HG03066 (cell line): ENCODE results near the gene SH2D7.

ENCODE experiments used
- ATAC-seq: cut with Tn5 transposase; IDR thresholded peaks from one replicate; pipeline ENCODE4 v1.9.1; 2021; ENCODE audit warnings: low read depth; ENCODE audit not compliant: unreplicated experiment

SH2D7 gene

DNA sequence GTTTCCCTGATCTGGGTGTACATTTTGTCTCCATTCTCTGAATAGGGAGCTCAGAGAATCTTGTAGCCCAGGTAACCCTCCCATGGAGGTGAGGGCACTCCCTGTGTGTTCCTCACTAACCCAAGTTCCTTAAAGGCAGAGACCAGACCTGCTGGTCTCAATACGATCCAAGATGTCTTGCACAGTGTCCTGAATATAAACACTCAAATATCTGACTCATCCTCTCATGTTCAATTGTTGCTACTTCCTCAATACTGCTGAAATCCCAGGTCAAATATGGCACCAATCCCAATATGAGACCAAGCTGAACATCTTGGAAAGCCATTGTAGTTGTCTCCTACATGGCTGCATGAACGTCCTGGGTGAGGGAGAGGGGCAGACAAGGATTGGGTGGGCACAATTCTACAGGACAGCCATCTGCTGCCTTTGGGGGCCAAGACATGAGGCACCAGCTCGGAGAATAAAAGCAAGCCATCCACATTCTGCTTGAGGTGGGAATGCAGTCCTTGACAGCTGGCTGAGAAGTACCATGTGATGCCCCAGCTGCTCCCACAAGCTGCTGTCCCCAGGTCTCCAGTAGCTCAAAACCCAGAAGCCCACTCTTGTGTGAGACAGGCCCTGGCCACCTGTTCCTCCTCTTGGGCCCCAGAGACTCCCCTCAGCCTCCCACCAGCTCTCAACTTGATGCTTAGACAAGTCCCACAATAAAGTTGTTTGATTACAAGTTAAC, 33.1 kb upstream of the SH2D7 start:
- ATAC-seq: no peak

DNA sequence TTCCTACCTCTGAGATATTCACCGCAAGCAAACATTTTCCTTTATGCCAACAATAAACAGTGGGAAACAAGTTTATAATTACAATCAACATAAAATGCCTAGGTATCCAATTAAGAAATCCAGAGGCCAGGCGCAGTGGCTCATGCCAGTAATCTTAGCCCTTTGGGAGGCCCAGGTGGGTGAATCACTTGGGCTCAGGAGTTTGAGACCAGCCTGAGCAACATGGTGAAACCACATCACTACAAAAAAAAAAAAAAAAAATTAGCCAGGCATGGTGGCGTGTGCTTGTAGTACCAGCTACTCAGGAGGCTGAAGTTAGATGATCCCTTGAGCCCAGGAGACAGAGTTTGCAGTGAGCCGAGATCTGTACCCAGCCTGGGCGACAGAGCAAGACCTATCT, 32.1 kb upstream of the SH2D7 start:
- ATAC-seq: no peak

DNA sequence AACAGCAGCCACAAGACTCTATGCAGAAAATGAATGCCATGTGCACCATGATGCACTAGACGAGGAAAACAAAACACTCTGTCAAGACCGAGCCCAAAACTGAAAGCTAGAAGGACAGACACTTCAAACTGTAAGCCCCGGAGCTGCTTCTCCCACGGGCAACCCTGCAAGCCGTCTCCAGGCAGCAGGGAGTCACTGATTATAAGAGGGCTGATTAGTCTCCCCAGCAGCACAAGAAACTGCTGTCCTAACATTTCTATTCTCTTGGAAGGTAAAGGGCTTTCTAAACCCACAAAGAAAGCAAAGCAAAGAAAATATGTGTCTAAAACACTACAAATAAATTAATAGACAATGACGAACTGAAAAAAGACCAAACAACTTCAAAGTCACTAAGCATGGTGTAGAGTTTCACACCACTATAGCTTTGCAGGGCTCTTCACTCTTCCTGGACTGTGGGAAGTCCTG, 30.4 kb upstream of the SH2D7 start:
- ATAC-seq: no peak

DNA sequence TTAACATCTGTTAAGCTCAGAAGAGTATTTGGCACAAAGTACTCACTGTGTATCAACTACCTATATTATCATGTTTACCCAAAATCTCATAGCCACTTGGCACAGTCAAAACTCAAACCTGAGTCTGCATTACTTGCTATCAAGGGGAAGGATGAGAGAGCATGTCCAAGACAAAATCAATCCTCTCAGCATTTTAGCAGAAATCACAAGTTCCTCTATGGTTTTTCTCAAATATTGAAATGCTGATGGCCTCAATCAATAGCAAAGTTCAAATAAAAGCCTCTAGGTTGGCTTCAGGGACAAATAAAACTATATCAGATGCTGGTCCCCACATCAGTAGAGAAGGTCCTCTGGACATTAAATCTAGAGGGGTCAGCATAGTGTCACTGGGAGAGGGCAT, 29.1 kb upstream of the SH2D7 start:
- ATAC-seq: no peak

DNA sequence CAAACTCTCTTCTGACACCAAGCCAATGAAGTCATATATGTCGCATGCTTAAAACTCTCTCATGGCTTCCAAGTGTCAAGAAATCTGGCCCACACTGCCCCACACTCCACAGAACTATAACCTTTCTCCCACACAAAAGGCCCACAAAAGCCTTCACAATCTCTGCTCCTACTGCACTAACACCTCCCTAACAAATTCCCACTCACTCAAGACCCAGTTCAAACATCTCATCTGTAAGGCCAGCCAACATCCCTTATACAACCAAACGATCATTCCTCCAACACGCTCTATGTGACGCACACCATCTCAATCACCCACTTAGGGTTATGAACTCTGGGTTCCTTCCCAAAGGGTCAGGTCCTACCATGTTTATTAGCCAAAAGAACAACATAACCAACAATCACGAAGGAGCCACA, 28.4 kb upstream of the SH2D7 start:
- ATAC-seq: no peak

DNA sequence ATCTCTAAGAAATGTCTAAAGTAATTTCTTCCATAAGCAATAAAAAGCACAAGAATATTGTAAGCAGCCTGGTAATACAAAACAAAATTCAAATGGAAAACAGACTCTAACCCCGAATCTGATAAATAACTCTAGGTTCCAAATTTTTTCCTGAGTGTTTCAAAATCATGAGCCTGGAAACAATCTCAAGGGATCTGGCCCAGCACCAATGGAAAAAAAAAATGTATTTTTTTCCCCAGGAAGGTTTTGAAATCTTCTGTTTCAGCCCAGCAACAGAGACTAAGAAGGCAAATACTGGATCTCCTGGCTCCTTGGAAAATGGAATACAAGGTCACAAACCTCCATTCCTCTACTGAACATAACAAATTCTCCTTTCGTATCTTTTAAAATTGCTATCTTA, 27.8 kb upstream of the SH2D7 start:
- ATAC-seq: no peak

DNA sequence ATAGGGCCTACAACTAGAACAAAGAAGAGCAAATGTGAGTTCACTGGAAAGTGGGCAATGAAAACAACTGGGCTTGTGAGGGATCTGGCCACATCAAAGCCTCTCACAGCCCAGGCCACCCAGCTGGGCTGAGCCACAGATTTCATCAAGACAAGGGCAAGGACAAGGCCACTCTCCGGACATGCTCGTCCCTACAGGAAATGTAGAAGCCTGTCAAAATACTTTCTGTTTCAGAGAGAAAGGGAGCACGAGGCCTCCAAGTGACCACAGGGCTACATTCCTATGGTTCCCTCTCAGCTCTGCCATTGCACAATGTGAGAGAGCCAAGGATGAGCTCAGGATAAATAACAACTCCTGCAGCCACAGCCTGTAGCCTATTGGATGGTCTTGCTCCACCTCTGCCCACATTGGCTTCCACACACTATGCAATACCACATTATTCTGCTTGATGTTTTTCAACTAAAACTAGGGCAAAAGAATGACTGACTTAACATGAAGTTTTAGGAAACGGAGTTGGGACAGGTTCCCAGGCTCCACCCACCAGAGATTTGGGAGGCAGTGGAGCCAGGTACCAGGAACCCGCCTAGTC, 27.0 kb upstream of the SH2D7 start:
- ATAC-seq: no peak

DNA sequence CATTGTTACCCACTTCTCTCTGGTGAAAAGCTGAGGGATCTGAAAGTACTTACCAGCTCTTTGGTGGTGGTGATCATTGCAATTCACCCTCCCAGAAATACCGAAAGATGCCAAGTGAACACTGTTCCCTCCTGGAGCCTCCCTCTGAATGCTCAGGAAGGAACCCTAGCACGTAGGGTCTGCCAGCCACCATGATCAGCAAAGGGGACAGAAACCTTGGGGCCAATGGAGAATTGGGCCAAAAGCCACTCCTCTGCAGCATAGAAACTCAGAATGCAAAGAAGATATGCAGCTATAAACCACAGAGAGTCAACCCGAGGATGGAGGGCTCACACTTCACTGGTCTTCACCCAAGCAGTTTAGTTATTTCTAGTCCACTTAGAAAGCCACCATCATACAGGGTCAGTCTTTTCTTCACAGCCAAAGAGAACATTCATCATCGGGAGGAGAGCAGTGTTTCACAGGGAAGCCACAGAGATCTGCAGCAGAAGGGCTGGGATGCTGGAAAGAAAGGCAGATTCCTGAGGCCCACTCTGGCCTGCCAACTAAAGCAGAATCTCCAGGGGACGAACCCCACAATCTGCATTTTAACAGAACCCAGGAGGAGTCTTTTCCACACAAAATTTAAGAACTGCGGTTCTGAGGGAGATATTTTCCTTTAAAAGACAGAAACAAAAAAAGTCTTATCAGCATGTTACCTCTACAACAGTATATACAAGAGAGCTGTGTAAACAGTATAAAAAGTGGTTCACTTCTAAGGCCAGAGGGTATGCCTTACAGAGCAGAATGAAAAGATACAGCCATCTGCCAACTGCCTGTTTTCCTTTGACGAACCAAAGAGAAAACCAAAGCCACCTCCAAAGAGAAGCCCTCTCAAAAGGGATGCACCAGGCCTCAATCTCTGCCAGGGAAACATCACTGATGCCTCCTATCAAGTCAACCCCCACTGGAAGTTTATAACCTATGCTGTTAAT, 26.1 kb upstream of the SH2D7 start:
- ATAC-seq: peak; percentile 62

DNA sequence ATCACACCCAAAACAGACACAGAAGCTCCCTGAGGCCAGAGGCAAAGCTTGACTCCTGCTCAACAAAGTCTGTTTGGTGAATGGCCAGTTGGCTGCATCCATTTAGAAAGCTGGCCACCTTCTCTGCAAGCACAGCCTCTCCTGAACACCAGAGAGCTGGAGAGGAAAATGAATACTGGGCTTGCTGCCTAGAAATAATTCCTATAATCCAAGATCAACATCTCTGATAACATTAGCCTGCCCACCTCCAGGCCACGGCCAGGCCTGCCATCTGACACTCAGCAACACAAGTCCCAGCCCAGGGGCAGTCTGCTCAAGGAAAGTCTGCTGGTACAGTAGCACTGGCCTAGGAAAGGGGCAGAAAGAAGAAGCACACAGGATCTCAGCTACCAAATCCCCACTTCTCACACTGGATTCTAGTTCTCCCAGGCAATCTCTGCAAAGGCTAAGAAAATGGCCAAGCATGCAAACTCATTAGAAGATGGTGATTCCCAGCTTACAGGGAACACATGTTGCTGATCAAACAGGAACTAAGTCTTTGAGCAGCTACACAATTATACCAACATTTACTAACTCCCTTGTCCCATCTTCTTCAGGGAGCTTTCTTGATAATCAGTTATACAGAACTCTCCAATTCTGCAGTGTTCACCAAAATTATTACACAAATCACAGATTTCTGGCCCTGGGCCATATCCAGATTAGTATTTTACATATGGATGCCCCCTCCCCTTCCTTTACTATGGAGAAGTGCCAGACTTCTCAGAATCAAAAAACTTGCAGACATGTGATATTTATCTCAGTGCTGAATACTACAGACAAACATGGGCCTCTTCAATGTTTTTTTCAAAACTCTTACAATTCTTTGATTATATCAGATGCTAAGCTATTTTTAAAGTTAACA, 24.8 kb upstream of the SH2D7 start:
- ATAC-seq: no peak

DNA sequence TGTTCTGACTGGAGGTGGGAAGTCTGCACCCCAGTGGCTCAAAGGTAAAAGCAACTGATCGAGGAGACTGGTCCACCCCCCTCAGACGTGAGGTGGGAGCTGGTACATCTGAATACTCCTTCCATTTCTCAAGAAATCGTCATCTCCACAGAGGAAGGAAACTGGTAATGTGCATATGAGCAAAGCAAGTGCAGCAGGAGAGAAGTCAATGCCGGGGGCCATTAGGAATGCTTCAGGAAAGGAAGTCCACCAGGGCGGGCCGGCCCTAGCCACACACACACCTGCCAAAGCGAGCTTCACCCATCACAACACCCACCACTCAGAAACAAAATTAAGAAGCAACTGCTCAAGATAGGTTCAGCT, 23.3 kb upstream of the SH2D7 start:
- ATAC-seq: no peak

DNA sequence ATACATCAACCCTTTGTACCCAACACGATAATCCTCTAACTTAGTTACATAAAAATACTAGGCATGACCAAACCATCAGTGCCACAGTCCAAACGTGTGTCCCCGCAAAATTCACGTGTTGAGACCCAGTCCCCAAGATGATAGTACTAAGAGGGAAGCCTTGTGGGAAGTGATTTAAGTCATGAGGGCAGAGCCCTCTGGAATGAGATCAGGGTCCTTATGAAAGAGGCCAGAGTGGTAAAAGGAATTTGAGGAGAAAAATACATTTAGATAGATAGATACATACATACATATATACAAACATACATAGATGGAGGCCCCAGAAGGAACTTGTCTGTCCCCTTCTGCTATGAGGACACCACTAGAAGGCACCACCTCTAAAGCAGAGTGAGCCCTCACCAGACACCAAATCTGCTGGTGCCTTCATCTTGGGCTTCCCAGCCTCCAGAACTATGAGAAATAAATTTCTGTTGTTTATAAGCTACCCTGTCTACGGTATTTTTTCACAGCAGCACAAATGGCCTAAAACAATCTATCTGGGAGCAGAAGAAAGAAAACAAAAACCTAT, 22.8 kb upstream of the SH2D7 start:
- ATAC-seq: no peak

DNA sequence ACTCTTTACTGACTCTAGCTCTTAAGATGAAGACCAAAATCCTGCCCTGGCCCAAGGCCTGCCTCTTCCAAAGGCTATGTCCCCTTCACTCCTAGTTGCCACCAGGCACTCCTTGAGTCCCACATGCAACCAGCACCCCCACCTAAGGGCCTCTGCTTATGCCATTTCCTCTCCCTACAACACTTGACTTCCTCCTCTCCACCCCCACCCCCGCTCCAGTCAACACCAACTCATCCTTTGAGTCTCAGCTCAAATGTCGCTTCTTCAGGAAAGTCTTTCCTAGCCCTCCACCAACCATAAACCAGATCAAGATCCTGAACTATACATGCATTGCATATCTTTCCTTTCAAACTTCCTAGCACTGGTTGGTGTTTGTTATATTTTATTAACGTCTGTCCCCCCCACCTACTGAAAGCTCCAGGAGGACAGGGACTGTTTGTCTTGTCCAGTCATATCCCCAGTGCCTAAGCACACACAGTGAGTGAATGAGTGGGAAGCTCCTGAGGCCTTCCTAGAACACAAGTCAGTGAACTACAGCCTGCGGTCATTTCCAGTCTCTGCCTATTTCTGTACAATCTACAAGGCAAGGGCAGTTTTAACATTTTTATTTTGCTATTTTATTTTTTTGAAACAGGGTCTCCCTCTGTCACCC, 22.2 kb upstream of the SH2D7 start:
- no peak for ATAC-seq

DNA sequence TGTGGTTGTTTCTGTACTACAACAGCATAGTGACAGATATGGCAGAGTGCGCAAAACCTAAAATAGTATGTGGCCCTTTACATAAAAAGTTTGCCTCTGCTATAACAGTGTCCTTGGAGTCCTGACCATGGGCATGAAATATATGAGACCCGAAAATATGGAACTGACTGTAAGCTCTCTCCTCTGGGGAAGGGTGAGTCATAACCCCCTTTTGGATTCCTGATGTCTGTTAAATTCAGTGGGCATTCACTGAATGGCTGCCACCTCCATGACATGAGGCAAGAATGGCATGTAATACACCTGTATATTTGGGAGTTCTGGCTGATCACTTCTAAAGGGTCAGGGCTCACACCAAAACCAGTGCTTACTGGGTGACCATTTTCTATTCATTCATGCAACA, 21.0 kb upstream of the SH2D7 start:
- no peak for ATAC-seq

DNA sequence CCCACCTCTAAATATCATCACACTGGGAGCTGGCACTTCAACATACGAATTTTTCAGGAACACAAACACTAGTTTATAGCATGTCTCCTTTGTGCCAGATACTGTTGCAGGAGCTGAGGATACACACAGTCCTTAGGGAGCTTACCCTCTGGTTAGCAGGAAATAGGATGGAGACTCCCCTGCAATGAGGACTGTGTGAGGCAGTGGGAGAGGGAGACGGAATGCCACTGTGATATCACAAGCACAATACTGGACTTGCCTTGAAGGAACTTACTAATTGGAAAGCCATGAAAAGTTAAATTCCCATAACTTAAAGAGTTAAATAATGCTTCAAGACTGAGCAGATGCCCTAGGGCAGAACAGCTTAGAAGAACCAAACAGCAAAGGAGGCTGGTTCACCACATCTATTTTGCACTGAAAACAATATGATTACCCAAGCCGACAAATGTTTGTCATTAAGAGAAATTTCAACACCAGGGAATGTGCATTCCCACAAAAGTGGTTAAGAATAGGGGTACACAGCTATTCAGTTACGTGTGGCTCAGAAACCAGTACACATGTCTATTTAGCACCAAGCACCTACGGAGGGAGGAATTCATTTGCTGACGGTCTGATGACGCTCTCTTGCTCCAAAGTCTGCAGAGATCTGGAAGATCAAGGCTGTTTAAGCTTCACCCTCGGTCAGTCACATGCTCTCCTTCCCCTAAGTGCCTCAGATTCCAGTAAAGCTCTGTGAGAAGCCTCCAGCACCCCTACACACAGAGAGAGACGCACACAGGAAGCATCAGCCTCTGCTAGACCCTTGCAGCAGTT, 20.1 kb upstream of the SH2D7 start:
- ATAC-seq: no peak

DNA sequence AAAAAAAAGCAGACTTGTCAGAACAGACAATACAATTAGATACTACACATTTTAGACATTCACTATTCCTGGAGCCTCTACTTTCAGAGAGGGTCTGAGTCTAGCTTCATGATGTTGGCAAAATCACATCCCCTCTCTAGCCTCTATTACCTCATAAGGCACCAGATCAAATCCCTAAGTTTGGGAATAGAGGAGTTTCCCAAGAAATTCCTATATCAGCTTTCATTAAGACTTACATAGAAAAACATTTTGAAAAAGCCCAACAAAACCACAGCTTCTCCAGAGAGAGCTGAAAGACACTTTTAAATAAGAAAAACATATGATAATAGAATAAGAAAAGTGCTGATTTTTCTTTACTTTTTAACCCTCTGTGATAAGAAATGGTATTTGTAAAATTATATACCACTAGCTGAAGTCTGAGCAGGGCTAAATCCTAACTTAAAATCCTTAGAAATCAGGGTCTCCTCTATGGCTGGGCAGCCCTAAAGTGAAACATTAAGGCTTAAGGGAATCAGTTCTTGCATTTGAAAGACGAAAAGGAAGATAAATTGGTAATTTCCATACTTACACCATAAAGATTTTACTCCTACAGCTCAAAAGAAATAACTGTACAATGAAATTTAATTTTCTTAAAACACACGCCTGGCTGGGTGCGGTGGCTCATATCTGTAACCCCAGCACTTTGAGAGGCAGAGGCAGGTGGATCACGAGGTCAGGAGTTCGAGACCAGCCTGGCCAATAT, 19.1 kb upstream of the SH2D7 start:
- no peak for ATAC-seq

DNA sequence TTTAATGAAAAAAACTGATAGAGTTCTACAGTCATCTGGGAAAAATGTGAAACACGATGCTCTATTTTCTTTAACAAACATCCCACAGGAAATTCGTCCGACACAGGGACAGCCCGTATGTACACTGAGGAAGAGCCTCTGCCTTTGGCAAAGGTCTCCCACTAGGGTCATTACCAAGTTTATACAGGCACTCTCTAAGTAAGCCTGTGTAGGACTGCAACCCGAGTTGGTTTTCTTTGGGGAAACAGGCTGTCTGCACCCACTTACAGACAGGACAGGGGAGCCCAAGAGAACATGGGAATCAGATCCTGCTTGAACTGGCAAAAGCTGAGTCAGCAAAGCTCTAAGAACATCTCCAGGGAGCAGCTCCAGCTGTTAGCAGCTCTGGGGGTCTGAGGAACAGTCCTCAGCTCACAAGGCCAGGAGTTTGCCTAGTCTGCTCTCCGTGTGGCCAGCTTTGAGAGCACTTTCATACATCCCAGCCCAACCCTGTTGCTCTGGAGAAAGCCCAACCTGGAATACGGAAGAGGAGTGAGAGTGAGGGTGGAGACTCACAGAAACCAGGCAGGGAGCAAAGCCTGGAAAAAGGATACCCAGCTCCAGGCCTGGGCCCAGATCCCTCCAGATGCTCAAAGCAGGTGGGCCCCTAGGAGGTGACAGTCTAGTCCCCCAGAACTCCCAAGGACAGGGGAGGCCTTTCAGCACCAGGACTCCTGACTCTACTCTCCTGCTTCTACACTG, 16.7 kb upstream of the SH2D7 start:
- no peak for ATAC-seq
